ENCODE data around the gene PPM1B. TPM values are rescaled to one million over a fixed set of nuclear protein-coding genes. Genes with fewer than 3 reads are reported as not detected.

The PPM1B gene
- total RNA-seq, 1 experiment from 2014 or later, result 49.1 TPM

GRCh38 chr2:44137048-44137447 is 31.6 kb upstream of the PPM1B start:
- TF ChIP-seq CTCF (IDR thresholded peaks at IDR 0.05; ENCODE audit: unreplicated experiment), result no peak
- Mint-ChIP-seq H3K4me3 (ENCODE audit: unreplicated experiment) (no peak overlapping the region), H3K27me3 (ENCODE audit: insufficient read depth, unreplicated experiment) (peaks cover 14% of the 10 kb centered on the region), H3K27ac (ENCODE audit: low read depth, unreplicated experiment) (no peak overlapping the region), H3K9me3 (ENCODE audit: unreplicated experiment) (no peaks in the 10 kb centered on the region), H3K4me1 (ENCODE audit: insufficient read depth, unreplicated experiment) (no peaks in the 10 kb centered on the region), H3K36me3 (ENCODE audit: insufficient read depth, unreplicated experiment) (no peaks in the 10 kb centered on the region)
- ChIA-PET POLR2A (interaction anchor here (1.4 kb wide), 1 partner anchor 10 kb away, joined by 5 read pairs; no protein-coding TSS in a partner anchor), CTCF (no interaction called here)
- no TSS peak for BruUV-seq (replicated peaks)
- no peak for DNase-seq (ENCODE audit: unreplicated experiment)
- intact Hi-C loops (cut with micrococcal nuclease), result no loop called here

GRCh38 chr2:44137872-44138551 is 30.7 kb upstream of the PPM1B start:
- CTCF ChIA-PET, result no interaction called here
- Mint-ChIP-seq H3K4me3 (ENCODE audit: unreplicated experiment) (no peak overlapping the region), H3K36me3 (ENCODE audit: insufficient read depth, unreplicated experiment) (no peaks in the 10 kb centered on the region), H3K27ac (ENCODE audit: low read depth, unreplicated experiment) (no peak overlapping the region), H3K27me3 (ENCODE audit: insufficient read depth, unreplicated experiment) (peaks cover 14% of the 10 kb centered on the region), H3K4me1 (ENCODE audit: insufficient read depth, unreplicated experiment) (no peaks in the 10 kb centered on the region), H3K9me3 (ENCODE audit: unreplicated experiment) (no peaks in the 10 kb centered on the region)
- POLR2A ChIA-PET, result interaction anchor here (1.4 kb wide), 1 partner anchor 11 kb away, joined by 5 read pairs; no protein-coding TSS in a partner anchor
- DNase-seq (ENCODE audit: unreplicated experiment), result no peak
- no peak for TF ChIP-seq CTCF (IDR thresholded peaks at IDR 0.05; ENCODE audit: unreplicated experiment)
- no TSS peak for BruUV-seq (replicated peaks)
- intact Hi-C loops (cut with micrococcal nuclease), result no loop called here

GRCh38 chr2:44139741-44140140 is 28.9 kb upstream of the PPM1B start:
- Mint-ChIP-seq H3K27ac (ENCODE audit: low read depth, unreplicated experiment) (no peak overlapping the region), H3K27me3 (ENCODE audit: insufficient read depth, unreplicated experiment) (peaks cover 14% of the 10 kb centered on the region), H3K4me1 (ENCODE audit: insufficient read depth, unreplicated experiment) (no peaks in the 10 kb centered on the region), H3K4me3 (ENCODE audit: unreplicated experiment) (no peak overlapping the region), H3K36me3 (ENCODE audit: insufficient read depth, unreplicated experiment) (no peaks in the 10 kb centered on the region), H3K9me3 (ENCODE audit: unreplicated experiment) (no peaks in the 10 kb centered on the region)
- CTCF ChIA-PET, result interaction anchor here (0.6 kb wide), 1 partner anchor 451 kb away, joined by 3 read pairs; no protein-coding TSS in a partner anchor
- TF ChIP-seq CTCF (IDR thresholded peaks at IDR 0.05; ENCODE audit: unreplicated experiment), result no peak
- POLR2A ChIA-PET, result no interaction called here
- intact Hi-C loops (cut with micrococcal nuclease), result no loop called here
- BruUV-seq (replicated peaks), result no TSS peak
- DNase-seq (ENCODE audit: unreplicated experiment), result no peak

- DNase-seq (ENCODE audit: unreplicated experiment), result no peak
- Mint-ChIP-seq H3K36me3 (ENCODE audit: insufficient read depth, unreplicated experiment) (no peaks in the 10 kb centered on the region), H3K27ac (ENCODE audit: low read depth, unreplicated experiment) (no peak overlapping the region), H3K4me1 (ENCODE audit: insufficient read depth, unreplicated experiment) (no peaks in the 10 kb centered on the region), H3K27me3 (ENCODE audit: insufficient read depth, unreplicated experiment) (peaks cover 14% of the 10 kb centered on the region), H3K9me3 (ENCODE audit: unreplicated experiment) (no peaks in the 10 kb centered on the region), H3K4me3 (ENCODE audit: unreplicated experiment) (no peak overlapping the region)
- BruUV-seq (replicated peaks), result no TSS peak
- POLR2A ChIA-PET, result no interaction called here
- intact Hi-C loops (cut with micrococcal nuclease), result no loop called here
- CTCF ChIA-PET, result interaction anchor here (0.6 to 1.2 kb wide), 2 partner anchors 9 to 54 kb away, joined by 3 to 4 read pairs; no protein-coding TSS in a partner anchor
- no peak for TF ChIP-seq CTCF (IDR thresholded peaks at IDR 0.05; ENCODE audit: unreplicated experiment)
Observed at GRCh38 chr2:44142306-44142705, 26.4 kb upstream of the PPM1B start.

Data from MCF 10A (cell line).